Measurements from ENCODE around the gene PCNX2.

Gene PCNX2

GRCh38 chr1:232992227-232992626 lies 303.3 kb downstream of the PCNX2 start:
- in situ Hi-C loops (cut with MboI; ENCODE audit: low sequenced_read_pairs), result no loop called here

- in situ Hi-C loops (cut with MboI; ENCODE audit: low sequenced_read_pairs), result no loop called here
Measured at GRCh38 chr1:232991238-232991637, 304.3 kb downstream of the PCNX2 start.

DNA sequence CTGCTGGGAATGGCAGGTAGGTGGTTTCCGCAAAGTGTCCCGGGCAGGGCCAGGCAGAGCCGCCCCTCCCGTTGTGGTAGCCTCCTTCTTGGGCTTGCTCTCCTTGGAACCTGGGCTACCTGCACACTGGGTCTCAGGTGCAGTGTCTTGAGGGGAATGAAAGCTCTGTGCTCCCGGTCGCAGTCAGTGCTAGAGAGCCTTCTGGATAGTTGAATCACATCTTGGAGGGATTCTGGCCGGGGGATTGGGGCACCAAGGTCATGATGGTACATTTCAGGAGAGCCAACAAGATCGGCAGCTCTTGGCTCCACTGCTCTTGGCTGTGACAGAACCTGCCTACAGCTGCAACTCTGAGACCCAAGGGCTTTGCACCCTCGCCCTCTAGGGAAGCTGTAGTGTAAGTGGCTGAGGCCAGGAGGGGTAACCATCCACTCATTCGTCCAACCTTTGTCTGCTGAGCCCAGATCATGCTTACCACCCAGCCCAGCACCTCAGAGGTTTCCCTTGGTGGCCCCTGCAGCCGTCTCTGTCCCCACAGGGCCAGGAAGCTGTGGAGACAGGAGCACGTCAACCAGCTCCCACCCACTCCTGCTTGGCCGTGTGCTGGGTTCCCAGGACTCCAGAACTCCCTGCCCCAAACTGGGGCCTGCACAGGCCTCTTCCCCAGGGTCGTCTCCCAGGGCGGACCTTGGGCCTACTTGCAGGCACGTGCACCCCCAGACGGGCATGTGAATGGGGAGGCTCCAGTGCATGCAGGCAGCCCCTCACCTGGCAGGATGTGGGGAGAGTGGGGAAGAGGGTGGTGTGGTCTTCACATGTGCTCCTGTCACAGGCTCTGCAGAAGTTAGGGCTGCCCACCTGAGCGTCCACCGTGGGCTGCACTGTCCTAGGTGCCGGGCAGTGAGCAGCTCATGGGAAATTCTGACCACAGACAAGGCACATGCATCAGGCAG lies 305.1 kb downstream of the PCNX2 start:
- in situ Hi-C loops (cut with MboI; ENCODE audit: low sequenced_read_pairs), result no loop called here

- in situ Hi-C loops (cut with MboI; ENCODE audit: low sequenced_read_pairs), result no loop called here
Measured at GRCh38 chr1:232988572-232989040, 306.9 kb downstream of the PCNX2 start.

GRCh38 chr1:232987774-232988140 lies 307.8 kb downstream of the PCNX2 start:
- in situ Hi-C loops (cut with MboI; ENCODE audit: low sequenced_read_pairs), result no loop called here

- in situ Hi-C loops (cut with MboI; ENCODE audit: low sequenced_read_pairs), result no loop called here
Measured at GRCh38 chr1:232987046-232987773, 308.3 kb downstream of the PCNX2 start.

- in situ Hi-C loops (cut with MboI; ENCODE audit: low sequenced_read_pairs), result no loop called here
Measured at GRCh38 chr1:232986527-232986922, 309.0 kb downstream of the PCNX2 start.

DNA sequence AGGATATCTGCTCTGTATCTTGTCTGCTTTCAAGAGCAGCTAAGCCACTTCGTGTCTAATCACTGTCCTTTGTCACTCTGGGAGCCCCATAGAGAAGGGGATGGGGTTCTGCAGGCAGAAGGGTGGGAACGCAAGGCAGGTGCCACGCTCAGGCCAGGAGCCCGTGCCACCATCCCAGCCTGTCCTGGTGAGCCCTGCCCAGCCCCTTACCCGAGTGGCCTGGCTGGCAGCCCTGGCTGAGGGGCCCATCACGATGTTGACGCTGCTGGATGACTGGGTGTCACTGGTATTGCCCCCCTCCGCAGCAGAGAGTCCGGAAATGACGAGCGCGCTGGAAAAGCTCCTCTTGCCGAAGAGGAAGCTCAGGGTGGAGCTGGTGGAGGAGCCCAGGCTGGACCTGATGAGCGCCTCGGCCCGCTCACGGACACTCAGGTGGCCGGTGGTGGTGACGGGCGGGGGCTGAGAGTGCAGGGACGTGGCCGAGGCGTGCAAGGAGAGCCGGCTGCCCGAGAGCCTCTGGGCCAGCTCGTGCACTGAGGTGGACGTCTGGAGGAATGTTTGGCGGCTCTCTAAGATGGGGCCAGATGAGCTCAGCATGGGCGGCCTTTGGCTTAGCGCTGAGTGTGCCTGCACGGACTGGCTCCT lies 309.5 kb downstream of the PCNX2 start:
- in situ Hi-C loops (cut with MboI; ENCODE audit: low sequenced_read_pairs), result no loop called here

- in situ Hi-C loops (cut with MboI; ENCODE audit: low sequenced_read_pairs), result no loop called here
Measured at GRCh38 chr1:232984577-232985425, 310.7 kb downstream of the PCNX2 start.

DNA sequence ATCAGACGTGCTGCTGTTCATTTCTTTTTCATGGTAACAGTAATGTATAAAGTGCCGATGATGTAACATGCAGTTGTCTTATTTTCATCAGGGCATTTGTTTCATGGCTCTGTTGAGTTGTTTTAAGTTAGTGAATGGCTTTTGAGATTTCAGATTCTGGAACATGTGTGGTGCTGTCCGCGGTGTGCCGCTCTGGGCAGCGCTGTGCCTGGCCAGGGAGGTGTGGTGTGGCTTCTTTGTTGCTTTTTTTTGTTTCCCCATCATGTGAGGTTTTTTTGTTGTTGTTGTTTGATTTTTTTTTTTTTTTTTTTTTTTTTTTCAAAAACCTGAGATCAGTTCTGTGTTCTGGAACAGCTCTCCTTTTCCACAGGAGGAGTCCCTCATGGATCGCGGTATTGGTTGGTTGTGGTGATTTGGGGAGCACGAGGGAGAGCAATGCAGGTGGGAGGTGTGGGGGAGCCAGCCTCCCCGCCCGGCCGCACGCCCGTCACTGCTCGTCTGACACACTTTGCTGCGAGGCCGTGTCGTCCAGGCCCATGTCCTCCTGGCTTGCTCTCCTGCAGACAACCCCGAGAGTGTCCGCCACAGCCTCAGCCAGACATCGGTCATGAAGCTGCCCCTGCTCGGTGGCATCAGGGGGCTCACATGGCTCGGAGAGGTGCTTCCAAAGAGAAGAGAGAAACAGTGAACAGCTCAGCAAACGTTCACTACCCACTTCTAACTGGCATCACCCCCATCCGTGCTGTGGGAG lies 311.5 kb downstream of the PCNX2 start:
- in situ Hi-C loops (cut with MboI; ENCODE audit: low sequenced_read_pairs), result no loop called here

- in situ Hi-C loops (cut with MboI; ENCODE audit: low sequenced_read_pairs), result no loop called here
Measured at GRCh38 chr1:232983375-232983774, 312.1 kb downstream of the PCNX2 start.

DNA sequence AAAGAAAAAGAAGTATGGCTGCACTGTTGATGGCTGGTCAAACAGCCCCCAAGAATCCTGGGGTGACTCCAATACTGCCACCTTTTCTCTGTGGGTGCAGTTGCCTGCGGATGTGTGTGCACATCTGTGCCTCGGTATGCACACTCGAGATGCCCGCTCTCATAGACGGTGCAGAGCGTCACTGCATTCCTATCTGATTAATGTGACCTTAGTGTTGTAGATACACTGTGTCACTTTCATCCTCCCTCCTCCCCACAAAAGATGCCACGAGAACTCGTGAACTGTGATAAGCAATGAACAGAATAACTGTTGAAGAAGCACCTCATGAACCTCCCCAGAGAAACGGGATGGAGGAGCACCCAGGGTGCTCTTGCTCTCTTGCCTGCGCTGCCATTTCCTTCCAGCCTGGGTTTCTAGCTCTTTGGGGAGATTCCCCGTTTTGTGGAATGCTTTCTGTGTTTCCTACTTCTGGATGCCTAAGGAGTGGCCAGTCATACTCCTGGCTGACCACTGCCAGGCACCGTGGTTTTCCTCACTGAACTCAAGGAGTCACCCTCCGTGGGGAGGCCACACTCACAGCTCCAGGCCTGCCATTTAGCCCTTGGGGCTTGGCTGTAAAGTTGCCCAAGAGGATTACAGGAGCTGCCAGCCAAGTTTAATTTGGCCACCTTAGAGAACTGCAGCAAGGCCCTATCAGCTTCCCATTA lies 313.1 kb downstream of the PCNX2 start:
- in situ Hi-C loops (cut with MboI; ENCODE audit: low sequenced_read_pairs), result no loop called here

DNA sequence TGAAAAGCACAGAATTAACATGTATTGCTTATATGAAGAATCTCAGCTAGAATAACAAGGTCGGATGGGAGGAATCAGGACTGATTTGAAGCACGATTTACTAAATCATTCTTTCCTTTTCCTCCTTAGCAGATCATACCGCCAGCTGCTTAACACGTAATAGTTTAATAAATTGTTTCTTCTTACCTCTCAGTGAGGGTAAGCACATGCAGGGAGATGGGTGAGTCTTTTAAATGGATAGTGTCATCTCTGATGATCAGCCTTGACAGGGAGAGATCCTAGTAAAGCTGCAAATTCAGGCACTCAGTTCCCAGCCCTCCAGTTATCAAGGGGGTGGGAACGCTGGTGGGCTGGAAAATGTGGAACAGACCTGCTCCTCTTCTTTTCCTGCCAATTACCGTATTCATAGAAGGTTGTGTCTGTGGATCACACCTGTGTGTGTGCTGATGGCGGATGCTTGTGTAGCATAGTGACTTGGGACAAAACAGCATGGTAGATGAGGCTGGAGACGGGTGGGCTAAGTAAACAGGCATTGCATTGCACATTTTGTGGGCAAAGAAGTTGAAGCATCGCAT lies 314.5 kb downstream of the PCNX2 start:
- in situ Hi-C loops (cut with MboI; ENCODE audit: low sequenced_read_pairs), result no loop called here

DNA sequence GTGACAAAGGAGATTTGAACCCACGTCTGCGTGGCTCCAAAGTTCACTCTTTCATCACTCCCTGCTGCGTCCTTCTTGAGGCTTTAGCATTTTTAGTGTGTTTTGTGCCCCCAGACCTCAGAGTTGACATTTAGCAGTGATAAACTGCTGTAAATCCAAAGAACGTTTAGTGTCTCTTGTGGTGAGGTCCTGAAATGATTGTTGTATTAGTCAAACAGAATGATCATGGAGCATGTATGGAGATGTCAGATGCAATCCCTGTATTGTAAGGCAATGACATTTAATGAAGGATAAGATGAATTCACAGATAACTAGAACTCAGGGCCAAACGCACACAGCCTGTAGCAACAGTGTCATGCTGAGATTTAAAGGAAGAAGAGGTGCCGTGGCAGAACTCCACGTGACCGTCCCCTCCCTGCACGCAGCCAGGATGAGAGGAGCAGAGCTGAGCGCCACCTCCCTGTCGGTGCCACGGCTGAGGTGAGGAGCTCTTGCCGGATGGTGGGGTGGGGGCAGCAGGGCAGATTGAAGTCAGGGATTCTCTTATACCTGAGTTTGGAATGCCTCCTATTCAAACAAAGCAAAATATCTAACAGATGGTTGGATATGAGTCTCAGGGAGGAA lies 315.1 kb downstream of the PCNX2 start:
- in situ Hi-C loops (cut with MboI; ENCODE audit: low sequenced_read_pairs), result no loop called here

- in situ Hi-C loops (cut with MboI; ENCODE audit: low sequenced_read_pairs), result no loop called here
Measured at GRCh38 chr1:232979558-232979957, 316.0 kb downstream of the PCNX2 start.

DNA sequence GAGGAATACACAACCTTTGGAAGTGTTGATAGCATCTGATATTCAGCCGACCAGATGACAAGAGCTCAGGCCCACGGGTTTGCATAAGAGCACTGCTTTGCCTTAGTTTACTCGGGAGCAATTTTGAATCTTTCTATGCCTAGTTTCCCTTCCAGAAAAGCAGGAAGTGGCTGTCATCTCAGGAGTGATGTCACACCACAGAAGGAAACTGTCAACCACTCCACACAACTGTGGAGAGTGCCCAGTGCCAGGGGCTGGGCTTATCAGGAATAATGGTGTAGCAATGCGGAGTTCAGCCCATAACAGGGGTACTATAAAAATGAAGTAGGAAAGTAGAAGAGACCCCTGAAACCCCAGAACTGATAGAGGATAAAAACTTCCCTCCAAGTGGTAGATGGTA lies 316.7 kb downstream of the PCNX2 start:
- in situ Hi-C loops (cut with MboI; ENCODE audit: low sequenced_read_pairs), result no loop called here

GRCh38 chr1:232978091-232978634 lies 317.4 kb downstream of the PCNX2 start:
- in situ Hi-C loops (cut with MboI; ENCODE audit: low sequenced_read_pairs), result no loop called here

DNA sequence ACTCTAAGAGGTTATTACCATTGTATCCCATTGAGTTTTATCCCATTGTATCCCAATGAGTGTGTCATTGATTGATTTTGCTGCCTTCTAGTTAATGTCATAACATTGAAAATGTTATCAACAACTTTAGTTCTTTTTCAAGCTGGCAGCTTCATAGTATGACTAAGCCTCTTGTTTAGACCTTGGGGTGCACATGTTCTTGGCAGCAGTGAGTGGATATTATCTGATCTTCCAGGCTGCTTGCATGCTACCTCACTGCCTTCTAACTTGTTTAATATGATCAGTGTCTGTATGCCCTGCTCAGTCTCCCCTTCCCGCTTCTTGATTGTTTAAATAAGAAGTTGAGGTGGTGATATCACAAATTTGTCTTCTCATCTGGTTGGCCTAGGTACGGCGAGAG lies 320.6 kb downstream of the PCNX2 start:
- in situ Hi-C loops (cut with MboI; ENCODE audit: low sequenced_read_pairs), result no loop called here
